SK-N-SH (cell line): ENCODE results near the gene HOXC13. TPM values are rescaled to one million over a fixed set of nuclear protein-coding genes. Genes with fewer than 3 reads are reported as not detected.

Experiments used
- CTCF ChIA-PET: fragments of 300-600, 350-600 bp; formaldehyde crosslinking; extraction: SDS; loops from one replicate; lab custom pipeline; 2021; lab: Yijun Ruan, JAX
- POLR2A ChIA-PET: fragments of 350-600 bp; sonication (Branson Sonifier 250); formaldehyde crosslinking; extraction: SDS; loops from one replicate; lab custom pipeline; 2020; ENCODE audit warnings: antibody characterized with exemption, inconsistent platforms; lab: Yijun Ruan, JAX
- DNase-seq: peaks from one replicate; pipeline ENCODE4 v3.0.0; 2012
- H2AFZ ChIP-seq: fragments of 200-600 bp; sonication (generic); 2 replicates; pipeline ENCODE4 v1.8.1; 2016; ENCODE audit warnings: antibody characterized with exemption, mild to moderate bottlenecking, low read depth
- H3F3A ChIP-seq: fragments of 200-600 bp; sonication (generic); replicated peaks from 2 replicates; pipeline ENCODE3; 2016; ENCODE audit warnings: antibody characterized with exemption, mild to moderate bottlenecking; ENCODE audit not compliant: insufficient read depth
- H3K27ac ChIP-seq, 2 experiments: fragments of 200-500 bp in 1 of 2; fragments of 200-600 bp in 1 of 2; sonication (Bioruptor generic) in 1 of 2; sonication (generic), shearing (Covaris generic) in 1 of 2; 2 replicates each; pipeline versions ENCODE4 v1.5.1 to v1.6.1; 2014 to 2016; ENCODE audit warnings: low read depth in 2 of 2, inconsistent platforms in 1 of 2, low read length in 1 of 2, mild to moderate bottlenecking in 1 of 2, mixed read lengths in 1 of 2
- H3K27me3 ChIP-seq: fragments of 200-600 bp; sonication (generic), shearing (Covaris generic); 2 replicates; pipeline ENCODE4 v1.6.1; 2016; ENCODE audit warnings: mixed run types; ENCODE audit not compliant: insufficient read depth
- H3K36me3 ChIP-seq, 2 experiments: fragments of 200-500 bp in 1 of 2; fragments of 200-600 bp in 1 of 2; sonication (Bioruptor generic) in 1 of 2; sonication (generic) in 1 of 2; replicated peaks in 1 of 2; 2 replicates each; pipeline versions ENCODE3 to v1.5.1; 2014 to 2016; ENCODE audit warnings: low read length in 1 of 2, mild to moderate bottlenecking in 1 of 2; ENCODE audit not compliant: insufficient read depth in 2 of 2, control insufficient read depth in 1 of 2
- H3K4me1 ChIP-seq, 2 experiments: fragments of 200-500 bp in 1 of 2; fragments of 200-600 bp in 1 of 2; sonication (Bioruptor generic) in 1 of 2; sonication (generic), shearing (Covaris generic) in 1 of 2; 2 replicates each; pipeline versions ENCODE4 v1.5.1 to v1.6.1; 2014 to 2016; ENCODE audit warnings: low read depth in 1 of 2, low read length in 1 of 2, mixed run types in 1 of 2; ENCODE audit not compliant: insufficient read depth in 2 of 2, control insufficient read depth in 1 of 2
- H3K4me2 ChIP-seq: fragments of 200-600 bp; sonication (generic), shearing (Covaris generic); 2 replicates; pipeline ENCODE4 v1.6.1; 2017; ENCODE audit warnings: mixed run types
- H3K4me3 ChIP-seq, 2 experiments: fragments of 200-500 bp in 1 of 2; fragments of 200-600 bp in 1 of 2; sonication (Bioruptor generic) in 1 of 2; sonication (generic), shearing (Covaris generic) in 1 of 2; 2 replicates each; pipeline versions ENCODE4 v1.5.1 to v1.8.1; 2014 to 2016; ENCODE audit warnings: low read depth in 2 of 2, inconsistent platforms in 1 of 2, low read length in 1 of 2, mild to moderate bottlenecking in 1 of 2, mixed read lengths in 1 of 2, moderate library complexity in 1 of 2
- H3K79me2 ChIP-seq: fragments of 200-600 bp; sonication (generic); 2 replicates; pipeline ENCODE4 v1.8.1; 2017; ENCODE audit warnings: mild to moderate bottlenecking; ENCODE audit not compliant: insufficient read depth
- H3K9ac ChIP-seq: fragments of 200-600 bp; sonication (generic); 2 replicates; pipeline ENCODE4 v1.6.1; 2017; ENCODE audit warnings: mixed run types
- H3K9me2 ChIP-seq: fragments of 200-600 bp; sonication (generic); 2 replicates; pipeline ENCODE4 v1.6.1; 2017; ENCODE audit warnings: mixed run types
- H3K9me3 ChIP-seq: fragments of 200-600 bp; sonication (generic); 2 replicates; pipeline ENCODE4 v1.6.1; 2017; ENCODE audit warnings: mixed run types, mild to moderate bottlenecking, moderate library complexity
- H4K20me1 ChIP-seq: fragments of 200-600 bp; sonication (generic); 2 replicates; pipeline ENCODE4 v1.6.1; 2017; ENCODE audit warnings: mild to moderate bottlenecking, mixed run types; ENCODE audit not compliant: insufficient read depth
- CHD2 ChIP-seq: fragments of 150-350 bp; IDR thresholded peaks from 2 replicates; pipeline ENCODE4 v1.6.1; 2018; ENCODE audit warnings: low read length; ENCODE audit not compliant: partially characterized antibody
- CTCF ChIP-seq: fragments of 200-600 bp; sonication (generic); IDR thresholded peaks from 2 replicates; pipeline ENCODE4 v1.6.1; 2017; ENCODE audit warnings: antibody characterized with exemption, mild to moderate bottlenecking, moderate library complexity
- ELF1 ChIP-seq: IDR thresholded peaks from 2 replicates; pipeline ENCODE4 v1.4.0; 2012
- EP300 ChIP-seq, 2 experiments: IDR thresholded peaks; 2 replicates each; pipeline versions ENCODE4 v1.4.0 to v1.6.1; 2012; ENCODE audit warnings: borderline replicate concordance in 1 of 2, low read depth in 1 of 2, low read length in 1 of 2
- EZH2phosphoT487 ChIP-seq: fragments of 200-600 bp; sonication (generic); IDR thresholded peaks from 2 replicates; pipeline ENCODE4 v1.6.1; 2017; ENCODE audit warnings: low read depth, mixed run types, mild to moderate bottlenecking, antibody characterized with exemption, moderate library complexity, borderline replicate concordance
- FOSL2 ChIP-seq: IDR thresholded peaks from 2 replicates; pipeline ENCODE4 v1.4.0; 2012; ENCODE audit warnings: low read depth, mild to moderate bottlenecking, moderate library complexity, borderline replicate concordance
- FOXJ3 ChIP-seq: sonication (generic); formaldehyde crosslinking; IDR thresholded peaks from 2 replicates; pipeline ENCODE4 v1.5.1; 2020; ENCODE audit warnings: mild to moderate bottlenecking, missing genetic modification reagents
- JUND ChIP-seq: IDR thresholded peaks from 2 replicates; pipeline ENCODE4 v1.4.0; 2012
- MEF2A ChIP-seq: IDR thresholded peaks from 2 replicates; pipeline ENCODE4 v1.4.0; 2012; ENCODE audit warnings: low read depth, borderline replicate concordance
- MXI1 ChIP-seq: IDR thresholded peaks from 2 replicates; pipeline ENCODE4 v1.6.1; 2012; ENCODE audit warnings: mild to moderate bottlenecking, low read depth, low read length, improper control_type of control experiment
- NFIC ChIP-seq: IDR thresholded peaks from 2 replicates; pipeline ENCODE4 v1.4.0; 2012; ENCODE audit warnings: borderline replicate concordance
- NRF1 ChIP-seq: IDR thresholded peaks from 2 replicates; pipeline ENCODE4 v1.6.1; 2012; ENCODE audit warnings: low read depth, mild to moderate bottlenecking, low read length
- RCOR1 ChIP-seq: fragments of 150-350 bp; IDR thresholded peaks from 2 replicates; pipeline ENCODE4 v1.6.1; 2017; ENCODE audit warnings: antibody characterized with exemption, low read length
- SIN3A ChIP-seq: IDR thresholded peaks from 2 replicates; pipeline ENCODE4 v1.6.1; 2012; ENCODE audit warnings: low read depth, mild to moderate bottlenecking, low read length, moderate library complexity, borderline replicate concordance
- TCF12 ChIP-seq: IDR thresholded peaks from 2 replicates; pipeline ENCODE4 v1.4.0; 2012
- TEAD4 ChIP-seq: IDR thresholded peaks from 2 replicates; pipeline ENCODE4 v1.4.0; 2012; ENCODE audit warnings: mild to moderate bottlenecking, borderline replicate concordance; ENCODE audit not compliant: insufficient read depth
- USF1 ChIP-seq: IDR thresholded peaks from 2 replicates; pipeline ENCODE4 v1.4.0; 2012; ENCODE audit warnings: low read depth, borderline replicate concordance
- YY1 ChIP-seq: IDR thresholded peaks from 2 replicates; pipeline ENCODE4 v1.4.0; 2012; ENCODE audit warnings: low read depth, mild to moderate bottlenecking
- ZBTB33 ChIP-seq: IDR thresholded peaks from 2 replicates; pipeline ENCODE4 v1.4.0; 2012; ENCODE audit warnings: low read depth, borderline replicate concordance
- whole genome bisulfite sequencing: methylation state at CpG from one replicate; pipeline ENCODE4 v1.1.6; 2017; ENCODE audit warnings: low lambda C conversion rate; 5-methylcytosine and 5-hydroxymethylcytosine counted together
- polyA plus RNA-seq, 3 experiments: library from polyadenylated mRNA; depleted of rRNA; stranded (reverse); fragments of >200 nt; gene quantifications; 2 replicates each; pipeline ENCODE4 v1.2.3, GENCODE V29; 2012

HOXC13 gene
- polyA plus RNA-seq, 1 of the 3 experiments (the other 2 are of a cell fraction) = not detected

- no peak overlapping the region for H3K27ac ChIP-seq
- CTCF ChIA-PET = interaction anchor here (0.7 to 12.7 kb wide), 6 partner anchors 11 to 237 kb away, joined by 3 to 134 read pairs (median 5); partner anchors contain the start of genes HOXC10 and HOXC12
Observed at GRCh38 chr12:53976823-53977595, 38.4 kb downstream of the HOXC13 start.

More at GRCh38 chr12:53976823-53977595, 38.4 kb downstream of the HOXC13 start:
- Histone ChIP-seq H3K9me2 (no peaks in the 10 kb centered on the region), H4K20me1 (0 out of 2 replicates have a peak, but pooled peaks cover 2% of the 10 kb centered on the region), H3K27me3 (peaks cover 98% of the 10 kb centered on the region), H3K4me2 (no peak overlapping the region), H3F3A (peaks cover 3% of the 10 kb centered on the region), H2AFZ (no peak overlapping the region), H3K9ac (no peak overlapping the region), H3K79me2 (no peaks in the 10 kb centered on the region), H3K9me3 (no peaks in the 10 kb centered on the region), H3K4me3 (no peak overlapping the region), H3K36me3 (no peaks in the 10 kb centered on the region), H3K4me1 (peaks cover 0 to 2% of the 10 kb centered on the region in 2 experiments; a peak in 2 of 4 replicates)
- DNase-seq = no peak
- POLR2A ChIA-PET = interaction anchor here (0.6 kb wide), 1 partner anchor 78 kb away, joined by 3 read pairs; no protein-coding TSS in a partner anchor
- WGBS = 17% methylated on average over 9 of the region's 9 CpGs
- TF ChIP-seq EZH2phosphoT487 = no peak
- no peak for TF ChIP-seq MEF2A
- no peak for TF ChIP-seq CTCF
- no peak for TF ChIP-seq TCF12
- TF ChIP-seq NRF1 = no peak
- TF ChIP-seq RCOR1 = no peak
- TF ChIP-seq JUND = no peak
- no peak for TF ChIP-seq ZBTB33
- TF ChIP-seq EP300 (IDR thresholded peaks at IDR 0.05; ENCODE audit: borderline replicate concordance in 1 of 2, low read depth in 1 of 2, low read length in 1 of 2) = no peak
- no peak for TF ChIP-seq ELF1
- TF ChIP-seq TEAD4 = no peak
- no peak for TF ChIP-seq FOXJ3
- no peak for TF ChIP-seq FOSL2
- no peak for TF ChIP-seq SIN3A
- TF ChIP-seq MXI1 = no peak
- no peak for TF ChIP-seq CHD2
- TF ChIP-seq USF1 = no peak
- no peak for TF ChIP-seq YY1
- no peak for TF ChIP-seq NFIC
